ENCODE measurements around the gene NR5A2.
"Not testable (repeated sequence)": the region's sequence is repeated elsewhere in the genome, so short reads cannot be mapped to it uniquely, and the experiment has no call there.

Gene NR5A2

DNA sequence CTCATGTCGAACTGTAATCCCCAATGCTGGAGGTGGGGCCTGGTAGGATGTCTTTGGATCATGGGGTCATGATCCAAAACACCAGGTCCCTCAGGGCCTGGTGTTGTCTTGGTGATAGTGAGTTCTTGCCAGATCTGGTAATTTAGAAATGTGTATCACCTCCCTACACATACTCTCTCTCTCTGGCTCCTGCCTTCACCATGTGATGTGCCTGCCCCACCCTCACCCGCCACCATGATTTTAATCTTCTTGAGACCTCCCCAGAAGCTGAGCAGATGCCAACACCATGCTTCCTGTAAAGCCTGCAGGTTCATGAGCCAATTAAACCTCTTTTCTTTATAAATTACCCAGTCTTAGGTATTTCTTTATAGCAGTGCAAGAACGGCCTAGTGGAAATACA is 136.4 kb downstream of the NR5A2 start:
- DNase-seq (ENCODE audit: low read depth, low spot score) = no peak

DNA sequence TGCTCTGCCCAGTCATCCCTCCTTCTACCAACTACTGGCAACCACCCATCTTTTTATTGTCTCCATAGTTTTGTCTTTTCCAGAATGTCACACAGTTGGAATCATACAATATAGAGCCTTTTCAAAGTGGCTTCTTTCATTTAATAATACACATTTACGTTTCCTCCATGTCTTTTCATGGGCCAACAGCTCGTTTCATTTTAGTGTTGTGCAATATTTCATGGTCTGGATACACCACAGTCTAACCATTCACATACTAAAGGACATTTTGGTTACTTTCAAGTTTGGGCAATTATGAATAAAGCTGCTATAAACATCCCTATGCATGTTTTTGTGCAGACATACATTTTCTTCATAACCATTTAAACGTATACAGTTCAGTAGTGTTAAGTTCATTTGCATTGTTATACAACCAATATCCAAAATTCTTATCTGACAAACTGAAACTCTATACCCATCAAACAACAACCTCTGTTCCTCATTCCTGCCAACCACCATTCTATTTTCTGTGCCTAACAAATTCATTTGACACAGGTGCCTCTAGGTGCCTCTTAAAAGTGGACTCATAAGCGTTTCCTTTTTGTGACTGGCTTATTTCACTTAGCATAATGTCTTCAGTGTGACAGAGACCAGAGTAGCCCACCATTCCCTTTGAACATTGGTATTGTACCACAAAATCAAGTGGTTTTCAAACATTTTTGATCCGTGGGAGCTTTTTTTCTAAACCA is 138.1 kb downstream of the NR5A2 start:
- DNase-seq (ENCODE audit: low read depth, low spot score) = no peak

DNA sequence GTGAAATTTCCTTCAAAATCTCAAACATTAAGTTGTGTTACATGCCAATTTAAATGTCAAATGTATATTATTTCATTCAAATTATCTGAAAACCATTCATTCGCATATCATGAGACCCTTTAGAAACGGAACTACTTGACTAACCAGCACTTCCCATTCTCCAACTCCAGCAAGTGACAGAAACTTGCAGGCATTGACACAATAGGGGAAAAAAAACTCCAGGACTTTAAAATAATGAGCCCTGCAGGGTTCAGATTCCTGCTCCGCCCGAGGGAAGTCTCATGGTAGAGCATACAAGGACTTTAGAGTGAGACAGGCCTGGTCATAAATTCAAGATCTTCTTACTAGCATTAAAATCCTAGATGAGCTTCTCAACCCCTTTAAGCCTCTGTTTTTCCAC is 138.9 kb downstream of the NR5A2 start:
- no peak for DNase-seq (ENCODE audit: low read depth, low spot score)

DNA sequence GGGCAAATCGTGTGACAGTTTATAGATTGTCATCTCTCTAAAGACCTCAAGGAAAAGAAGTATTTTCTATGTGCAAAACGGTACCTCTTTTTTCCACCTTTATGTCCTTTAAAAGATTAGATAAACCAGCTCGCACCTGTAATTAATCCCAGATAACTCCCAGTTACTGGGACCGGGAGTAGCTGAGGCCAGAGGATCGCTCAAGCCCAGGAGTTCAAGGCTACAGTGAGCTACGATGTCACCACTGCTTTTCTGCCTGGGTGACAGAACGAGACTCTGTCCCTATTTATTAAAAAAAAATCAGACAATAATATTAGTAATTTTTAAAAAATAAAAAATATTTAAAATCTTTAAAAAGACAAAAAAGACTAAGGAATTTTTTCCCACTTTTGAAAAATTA is 141.4 kb downstream of the NR5A2 start:
- no peak for DNase-seq (ENCODE audit: low read depth, low spot score)

DNA sequence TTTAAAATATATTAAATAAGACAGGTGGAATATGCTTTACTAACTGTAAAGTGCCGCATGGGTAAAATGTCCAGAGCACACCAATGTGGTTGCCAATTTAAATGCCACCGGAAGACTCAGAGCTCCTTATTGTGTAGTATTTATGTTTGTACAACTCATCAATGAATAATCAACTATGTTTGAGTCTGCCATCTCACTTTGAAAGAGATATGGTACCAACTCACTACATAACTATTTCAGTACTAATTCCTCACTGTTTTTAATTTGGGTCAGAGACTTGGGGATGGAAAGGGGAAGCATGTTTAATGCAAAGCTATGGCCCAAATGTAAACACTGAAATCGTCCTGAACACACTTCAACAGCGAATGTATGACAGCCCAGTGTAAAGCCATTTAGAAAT is 144.8 kb downstream of the NR5A2 start:
- no peak for DNase-seq (ENCODE audit: low read depth, low spot score)

DNA sequence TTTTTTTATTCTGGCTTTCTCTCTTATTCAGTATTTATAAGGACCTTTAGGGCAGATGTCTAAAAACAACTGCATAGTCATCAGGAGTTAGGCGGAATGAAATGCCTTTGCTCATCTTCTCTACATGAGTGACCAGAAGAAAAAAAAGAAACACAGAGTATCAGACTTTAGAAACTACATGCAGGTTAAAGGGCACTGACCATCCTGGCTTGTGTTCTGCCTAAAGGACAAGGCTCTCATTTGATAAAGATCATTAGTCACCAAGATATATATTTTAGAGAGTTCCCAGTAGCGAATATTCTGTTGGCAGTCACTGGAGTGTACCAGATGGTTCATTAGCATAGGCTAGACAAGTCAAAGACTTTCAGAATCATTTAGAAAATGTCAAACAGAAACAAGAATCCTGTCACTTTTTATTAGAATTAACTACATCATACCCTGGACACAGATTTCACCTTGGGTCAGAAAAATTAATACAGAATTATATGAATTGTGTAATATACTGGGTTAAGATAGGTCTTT is 145.6 kb downstream of the NR5A2 start:
- DNase-seq (ENCODE audit: low read depth, low spot score) = no peak

DNA sequence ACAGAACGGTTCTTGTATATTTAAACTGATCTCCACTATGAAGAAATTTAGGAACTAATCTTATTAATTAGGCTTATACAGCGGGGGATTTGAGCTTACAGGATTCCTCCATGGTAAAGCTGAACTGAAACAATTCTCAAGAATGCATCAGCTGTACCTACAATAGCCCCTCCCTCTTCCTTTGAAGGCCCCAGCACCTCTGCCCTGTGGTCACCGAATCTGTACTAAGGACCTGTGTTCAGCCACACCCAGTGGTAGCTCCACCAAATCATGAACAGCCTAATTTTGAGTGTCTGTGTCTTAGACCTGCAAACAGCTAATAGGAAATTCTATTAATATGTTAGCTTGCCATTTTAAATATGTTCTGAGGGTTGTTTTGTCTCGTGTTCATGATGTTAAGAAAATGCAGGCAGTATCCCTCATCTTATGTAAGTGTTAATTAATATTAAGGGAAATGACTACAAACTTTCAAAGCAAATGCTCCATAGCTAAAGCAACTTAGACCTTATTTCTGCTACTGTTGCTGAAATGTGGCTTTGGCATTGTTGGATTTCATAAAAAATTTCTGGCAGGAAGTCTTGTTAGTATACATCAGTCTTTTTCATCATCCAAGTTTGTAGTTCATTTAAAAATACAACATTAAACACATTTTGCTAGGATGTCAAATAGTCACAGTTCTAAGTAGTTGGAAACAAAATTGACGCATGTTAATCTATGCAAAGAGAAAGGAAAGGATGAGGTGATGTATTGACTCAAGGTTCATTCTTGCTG is 147.2 kb downstream of the NR5A2 start:
- no peak for DNase-seq (ENCODE audit: low read depth, low spot score)

DNA sequence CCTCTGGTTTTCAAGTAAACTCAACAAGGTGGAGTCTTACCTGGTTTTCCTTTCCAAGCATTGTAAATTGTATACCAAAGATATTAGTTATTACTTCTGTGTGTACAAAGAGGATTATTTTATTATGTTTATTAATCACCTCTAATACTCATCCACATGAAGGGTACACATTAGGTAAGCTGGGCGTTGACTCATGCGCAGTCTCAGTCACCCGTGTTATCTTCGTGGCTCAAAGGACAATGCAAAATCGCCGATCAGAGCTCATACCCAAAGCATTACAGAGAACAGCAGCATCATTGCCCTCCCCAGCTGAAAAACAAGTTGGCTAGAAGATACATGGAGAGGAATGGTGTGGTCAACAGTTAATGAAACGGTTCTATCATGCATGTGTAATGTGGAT is 148.7 kb downstream of the NR5A2 start:
- DNase-seq (ENCODE audit: low read depth, low spot score) = no peak

DNA sequence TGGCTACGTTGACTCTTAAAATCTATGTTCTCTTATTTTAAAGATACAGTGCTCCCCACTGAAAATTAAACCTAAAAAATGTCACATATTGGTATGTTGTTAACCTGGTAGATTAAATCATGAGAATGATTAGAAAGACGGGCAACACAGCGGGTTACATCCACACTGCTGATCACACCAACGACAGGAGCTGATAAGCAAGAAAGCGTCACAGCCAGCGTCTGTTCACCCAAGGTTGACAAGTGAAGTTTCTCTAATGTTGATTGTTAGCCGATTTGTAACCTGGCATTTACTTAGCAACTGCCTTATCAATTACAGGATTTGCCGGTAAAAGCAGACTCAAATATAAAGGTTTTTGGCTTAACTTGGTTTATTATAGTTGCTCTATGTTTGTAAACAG is 149.3 kb downstream of the NR5A2 start:
- no peak for DNase-seq (ENCODE audit: low read depth, low spot score)

DNA sequence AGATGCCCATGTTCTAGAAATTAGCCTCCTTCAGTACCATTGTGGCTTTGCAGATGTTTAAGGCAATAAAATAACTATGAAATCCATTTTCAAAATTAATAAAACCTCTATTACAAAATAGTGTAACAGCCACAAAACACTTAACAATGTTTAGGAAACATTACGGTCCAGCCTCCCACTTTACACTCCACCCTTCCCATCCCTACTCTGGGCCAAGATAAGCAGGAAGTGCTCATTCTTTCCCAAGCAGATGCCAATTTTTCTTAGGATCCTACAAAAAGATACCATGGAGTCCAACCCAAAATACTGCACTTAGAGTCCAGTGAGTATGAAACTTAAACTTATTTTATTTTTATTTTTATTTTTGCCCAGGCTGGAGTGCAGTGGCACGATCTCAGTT is 150.8 kb downstream of the NR5A2 start:
- DNase-seq (ENCODE audit: low read depth, low spot score) = no peak

DNA sequence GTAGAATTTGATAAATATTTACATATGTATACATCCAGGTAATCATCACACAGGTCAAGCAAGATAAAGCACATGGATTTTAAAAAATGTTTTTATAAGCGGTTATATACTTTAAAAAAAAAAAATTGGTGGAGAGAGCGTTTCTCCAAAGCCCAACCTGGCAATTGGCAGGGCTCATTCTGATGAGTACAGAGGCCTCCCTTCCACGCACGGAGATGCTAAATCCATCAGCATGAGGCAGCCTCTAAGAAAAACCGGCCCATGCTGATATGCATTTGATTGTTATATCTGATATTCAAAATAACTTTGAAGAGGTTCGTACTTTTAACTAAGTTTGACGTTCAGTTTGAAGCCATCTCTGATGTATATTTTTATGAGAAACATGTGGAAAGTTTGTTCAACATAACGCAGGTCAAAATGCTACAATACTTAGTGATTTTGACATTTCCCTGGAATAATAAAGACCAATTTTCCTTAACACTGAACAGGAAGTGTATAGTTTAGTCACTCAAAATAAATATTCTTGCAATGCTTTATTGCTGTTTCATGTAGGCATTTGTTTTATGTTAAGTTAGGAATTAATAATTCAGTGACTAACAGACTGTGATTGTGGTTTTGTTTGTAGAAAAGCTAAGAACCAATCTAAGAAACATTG is 151.7 kb downstream of the NR5A2 start:
- peak; percentile 5 for DNase-seq (ENCODE audit: low read depth, low spot score)

DNA sequence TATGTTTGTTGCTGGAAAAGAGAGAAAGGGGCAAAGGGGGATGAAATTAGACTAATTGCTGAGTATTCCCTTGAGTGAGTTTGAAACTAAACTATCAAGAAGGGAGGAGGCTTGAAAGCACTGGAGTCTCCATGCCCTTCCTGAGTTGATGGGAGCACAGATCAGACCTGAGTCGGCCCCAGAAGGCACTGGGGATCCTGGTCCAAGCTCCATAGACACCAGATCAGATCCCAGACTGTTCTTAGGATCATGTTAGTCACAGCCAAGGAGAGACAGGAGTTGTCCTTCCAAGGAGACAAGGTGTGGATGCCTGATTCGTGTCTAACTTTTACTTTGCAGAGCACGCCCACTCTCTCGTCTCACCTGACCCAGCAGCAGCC is 152.3 kb downstream of the NR5A2 start:
- no peak for DNase-seq (ENCODE audit: low read depth, low spot score)

DNA sequence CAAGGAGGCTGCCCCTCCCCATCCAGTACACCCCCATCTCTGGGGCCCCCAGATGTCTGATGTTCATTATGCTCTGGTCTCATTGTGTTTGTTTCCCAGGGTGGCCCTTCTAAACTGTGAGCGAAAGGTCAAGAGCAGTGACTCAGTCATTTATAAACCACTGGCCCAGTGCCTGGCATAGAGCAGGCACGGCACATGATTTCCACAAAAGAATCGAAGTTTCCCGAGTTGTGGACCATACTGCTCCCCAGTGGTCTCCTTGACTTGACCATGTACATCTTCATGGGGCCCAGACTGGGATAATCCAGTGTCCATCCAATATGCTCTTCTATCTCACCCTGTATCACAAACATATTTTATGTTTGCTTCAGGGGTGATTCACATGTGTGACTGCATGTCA is 153.3 kb downstream of the NR5A2 start:
- peak; percentile 38 for DNase-seq (ENCODE audit: low read depth, low spot score)

DNA sequence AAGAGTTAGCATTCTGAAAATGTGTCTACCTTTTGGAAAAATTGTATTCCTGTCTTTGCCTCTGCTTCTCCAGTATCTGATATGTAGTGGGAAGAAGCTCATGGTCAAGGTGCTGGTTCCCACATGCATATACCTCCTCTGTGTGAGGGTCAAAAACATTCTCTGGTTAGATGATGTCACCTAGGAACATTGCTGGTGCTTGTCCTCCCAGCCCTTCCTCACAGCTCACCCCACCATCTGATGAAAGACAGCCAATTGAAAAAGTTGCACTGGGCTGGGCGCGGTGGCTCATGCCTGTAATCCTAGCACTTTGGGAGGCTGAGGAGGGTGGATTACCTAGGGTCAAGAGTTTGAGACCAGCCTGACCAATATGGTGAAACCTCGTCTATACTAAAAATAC is 154.4 kb downstream of the NR5A2 start:
- DNase-seq (ENCODE audit: low read depth, low spot score) = no peak

DNA sequence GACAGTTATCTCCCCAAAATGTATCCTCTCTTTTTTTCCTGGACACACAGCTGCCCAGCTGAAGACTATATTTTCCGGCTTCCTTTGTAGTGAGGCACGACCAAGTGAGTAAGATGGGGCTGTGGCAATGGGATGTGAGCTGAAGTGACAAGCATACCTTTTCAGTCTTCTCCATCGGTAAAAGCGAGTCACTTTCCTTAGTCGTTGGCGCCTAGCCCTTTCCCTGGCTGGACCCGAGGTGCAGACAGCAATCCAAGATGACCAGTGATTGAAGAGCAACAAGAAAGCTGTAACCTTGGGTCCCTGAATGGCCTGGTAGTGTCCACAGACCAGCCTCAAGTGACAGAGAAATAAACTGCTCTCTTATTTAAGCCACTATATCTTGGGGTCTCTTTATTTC is 155.2 kb downstream of the NR5A2 start:
- no peak for DNase-seq (ENCODE audit: low read depth, low spot score)

DNA sequence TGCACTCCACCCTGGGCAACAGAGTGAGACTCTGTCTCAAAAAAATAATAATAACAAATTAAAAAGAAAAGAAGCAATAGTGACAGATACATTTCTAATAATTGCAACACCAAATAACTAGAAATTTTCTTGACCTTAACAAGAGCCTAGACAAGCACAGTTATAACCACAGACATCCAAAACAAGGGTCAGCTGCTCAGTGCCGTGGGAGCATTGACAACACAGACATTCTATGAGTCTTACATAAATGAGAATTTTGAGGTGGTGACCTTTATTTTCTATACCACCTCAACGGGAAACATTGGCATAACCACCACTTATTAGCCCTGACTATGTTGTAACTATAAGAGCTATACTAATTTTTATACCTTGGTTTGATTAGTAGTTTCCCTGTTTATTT is 156.1 kb downstream of the NR5A2 start:
- DNase-seq (ENCODE audit: low read depth, low spot score) = no peak

DNA sequence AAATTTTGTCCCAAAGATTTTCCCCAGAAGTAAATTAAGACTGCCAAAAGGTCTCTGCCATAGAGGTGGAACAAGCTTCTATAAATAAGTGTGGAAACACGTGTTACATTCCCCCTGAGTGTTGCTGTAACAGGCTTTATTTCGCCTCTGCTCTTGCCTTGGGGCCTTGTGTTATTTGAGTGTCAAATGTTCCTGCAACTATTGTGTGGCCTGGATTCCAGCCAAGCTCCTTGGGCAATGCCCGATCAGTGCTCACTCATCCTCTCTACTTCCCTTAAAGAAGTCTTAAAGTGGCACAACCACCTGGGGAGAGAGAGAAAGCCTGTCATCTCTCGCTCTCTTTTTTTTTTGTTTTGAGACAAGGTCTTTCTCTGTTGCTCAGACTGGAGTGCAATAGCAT is 156.7 kb downstream of the NR5A2 start:
- peak; percentile 72 for DNase-seq (ENCODE audit: low read depth, low spot score)

DNA sequence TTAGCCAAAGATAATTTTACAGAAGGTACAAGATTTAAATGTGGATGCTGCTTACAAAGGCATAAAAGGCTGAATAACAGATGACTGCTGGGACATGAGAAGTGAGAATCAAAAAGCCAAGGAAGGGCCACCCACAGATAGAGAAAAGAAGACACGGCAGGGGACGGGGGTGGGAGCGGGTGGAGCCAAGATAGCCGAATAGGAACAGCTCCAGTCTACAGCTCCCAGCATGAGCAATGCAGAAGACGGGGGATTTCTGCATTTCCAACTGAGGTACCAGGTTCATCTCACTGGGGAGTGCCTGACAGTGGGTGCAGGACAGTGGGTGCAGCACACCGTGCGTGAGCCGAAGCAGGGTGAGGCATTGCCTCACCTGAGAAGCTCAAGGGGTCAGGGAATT is 157.7 kb downstream of the NR5A2 start:
- DNase-seq (ENCODE audit: low read depth, low spot score) = not testable (repeated sequence)

DNA sequence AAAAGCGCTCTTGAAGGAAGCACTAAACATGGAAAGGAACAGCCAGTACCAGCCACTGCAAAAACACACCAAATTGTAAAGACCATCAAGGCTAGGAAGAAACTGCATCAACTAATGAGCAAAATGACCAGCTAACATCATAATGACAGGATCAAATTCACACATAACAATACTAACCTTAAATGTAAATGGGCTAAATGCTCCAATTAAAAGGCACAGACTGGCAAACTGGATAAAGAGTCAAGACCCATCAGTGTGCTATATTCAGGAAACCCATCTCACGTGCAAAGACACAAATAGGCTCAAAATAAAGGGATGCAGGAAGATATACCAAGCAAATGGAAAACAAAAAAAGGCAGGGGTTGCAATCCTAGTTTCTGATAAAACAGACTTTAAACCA is 159.8 kb downstream of the NR5A2 start:
- not testable (repeated sequence) for DNase-seq (ENCODE audit: low read depth, low spot score)

DNA sequence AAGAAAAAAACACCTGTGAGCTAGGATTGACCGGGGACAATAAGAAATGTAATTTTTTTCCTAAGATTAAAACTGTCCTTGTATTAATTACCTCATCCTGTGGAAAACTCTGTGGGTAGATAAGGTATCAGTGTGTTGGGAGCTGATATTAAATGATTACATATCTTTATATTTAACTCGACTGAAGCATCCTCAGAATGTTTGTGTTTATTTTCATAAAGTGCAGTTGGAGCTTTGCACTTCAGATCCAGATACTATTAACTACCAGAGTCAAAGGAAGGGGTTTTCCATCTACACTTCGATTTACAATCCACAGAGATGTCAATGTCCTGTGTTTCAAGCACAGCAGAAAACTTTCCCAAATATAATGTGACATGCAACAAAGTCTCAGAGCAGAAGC is 164.5 kb downstream of the NR5A2 start:
- no peak for DNase-seq (ENCODE audit: low read depth, low spot score)

DNA sequence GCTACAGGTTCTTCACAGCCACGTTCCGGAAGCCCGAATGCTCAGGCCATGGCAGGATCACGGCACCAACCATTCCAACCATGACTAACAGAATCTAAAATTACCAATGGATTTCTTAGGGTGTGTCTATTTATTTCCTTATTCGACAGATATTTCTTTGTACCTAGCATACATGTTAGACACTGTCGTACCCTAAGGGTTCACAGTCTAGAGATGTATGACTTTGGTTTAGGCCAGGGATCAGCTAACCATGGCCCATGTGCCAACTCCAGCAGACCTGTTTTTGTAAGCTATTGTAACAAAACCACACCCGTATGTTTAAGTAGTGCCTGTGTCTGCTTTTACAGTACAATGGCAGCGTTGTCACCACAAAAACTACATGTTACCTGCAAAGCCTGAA is 167.0 kb downstream of the NR5A2 start:
- no peak for DNase-seq (ENCODE audit: low read depth, low spot score)

DNA sequence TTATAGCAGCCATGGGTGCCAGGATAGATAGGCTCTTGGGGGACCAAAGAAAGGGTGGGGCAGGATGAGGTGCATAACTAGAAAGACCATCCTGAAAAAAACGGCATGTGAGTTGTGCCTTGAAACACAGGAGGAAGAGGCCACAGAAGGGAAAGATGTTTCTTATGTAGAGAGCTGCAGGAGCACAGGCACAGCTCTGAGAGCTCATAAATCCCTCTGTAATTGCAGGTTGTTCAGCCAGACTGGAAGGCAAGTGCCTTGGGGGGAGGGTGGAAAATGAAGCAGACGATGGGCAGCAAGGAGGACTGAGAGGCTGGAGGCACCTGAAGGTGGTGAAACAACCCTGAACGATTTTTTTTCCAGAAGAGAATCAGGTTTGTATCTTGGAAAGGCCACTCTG is 170.7 kb downstream of the NR5A2 start:
- DNase-seq (ENCODE audit: low read depth, low spot score) = no peak
